ENCODE results near the gene MYF6.

MYF6 gene

GRCh38 chr12:80704420-80704819 lies 3.0 kb upstream of the MYF6 start:
- TF ChIP-seq POLR2AphosphoS5 (IDR thresholded peaks at IDR 0.05; ENCODE audit: low read depth): no peak
- no peak for TF ChIP-seq CTCF (IDR thresholded peaks at IDR 0.05; ENCODE audit: insufficient read depth, low read length)
- no peak for TF ChIP-seq SPI1 (IDR thresholded peaks at IDR 0.05; ENCODE audit: borderline replicate concordance, low read depth)
- no peak for TF ChIP-seq REST (IDR thresholded peaks at IDR 0.05; ENCODE audit: insufficient replicate concordance, low read depth)
- TF ChIP-seq GABPA (IDR thresholded peaks at IDR 0.05; ENCODE audit: low read depth): no peak
- H3K27ac ChIP-seq (replicated peaks): no peak overlapping the region

GRCh38 chr12:80707830-80708258 lies 410 bp downstream of the MYF6 start:
- Histone ChIP-seq H3K4me3 (replicated peaks; ENCODE audit: insufficient read depth, low read length) (no peak overlapping the region), H3K27me3 (ENCODE audit: insufficient read depth, poor library complexity, severe bottlenecking) (peaks cover 45% of the 10 kb centered on the region), H3K27ac (replicated peaks) (no peak overlapping the region)
- no peak for DNase-seq (ENCODE audit: low read depth in 1 of 2, low spot score in 1 of 2)
- TF ChIP-seq REST (IDR thresholded peaks at IDR 0.05; ENCODE audit: insufficient replicate concordance, low read depth) (no peak), GABPA (IDR thresholded peaks at IDR 0.05; ENCODE audit: low read depth) (no peak), SPI1 (IDR thresholded peaks at IDR 0.05; ENCODE audit: borderline replicate concordance, low read depth) (no peak), POLR2AphosphoS5 (IDR thresholded peaks at IDR 0.05; ENCODE audit: low read depth) (no peak), CTCF (IDR thresholded peaks at IDR 0.05; ENCODE audit: insufficient read depth, low read length) (no peak)

More at GRCh38 chr12:80704420-80704819, 3.0 kb upstream of the MYF6 start:
- Histone ChIP-seq H3K27me3 (ENCODE audit: insufficient read depth, poor library complexity, severe bottlenecking) (peaks cover 28% of the 10 kb centered on the region), H3K4me3 (replicated peaks; ENCODE audit: insufficient read depth, low read length) (no peak overlapping the region)
- DNase-seq (ENCODE audit: low read depth in 1 of 2, low spot score in 1 of 2): no peak

- Histone ChIP-seq H3K27ac (replicated peaks) (no peak overlapping the region), H3K27me3 (ENCODE audit: insufficient read depth, poor library complexity, severe bottlenecking) (peaks cover 51% of the 10 kb centered on the region), H3K4me3 (replicated peaks; ENCODE audit: insufficient read depth, low read length) (peak overlapping the region; percentile 11)
- TF ChIP-seq REST (IDR thresholded peaks at IDR 0.05; ENCODE audit: insufficient replicate concordance, low read depth): no peak
- no peak for TF ChIP-seq CTCF (IDR thresholded peaks at IDR 0.05; ENCODE audit: insufficient read depth, low read length)
- no peak for TF ChIP-seq POLR2AphosphoS5 (IDR thresholded peaks at IDR 0.05; ENCODE audit: low read depth)
- TF ChIP-seq GABPA (IDR thresholded peaks at IDR 0.05; ENCODE audit: low read depth): no peak
- TF ChIP-seq SPI1 (IDR thresholded peaks at IDR 0.05; ENCODE audit: borderline replicate concordance, low read depth): no peak
- DNase-seq (ENCODE audit: low read depth in 1 of 2, low spot score in 1 of 2): no peak
Measured at GRCh38 chr12:80708259-80708974, 983 bp downstream of the MYF6 start.

Measured in HL-60 (cell line).